ENCODE data around the gene NPDC1.
"Not testable (repeated sequence)": the region's sequence is repeated elsewhere in the genome, so short reads cannot be mapped to it uniquely, and the experiment has no call there.

Gene NPDC1

DNA sequence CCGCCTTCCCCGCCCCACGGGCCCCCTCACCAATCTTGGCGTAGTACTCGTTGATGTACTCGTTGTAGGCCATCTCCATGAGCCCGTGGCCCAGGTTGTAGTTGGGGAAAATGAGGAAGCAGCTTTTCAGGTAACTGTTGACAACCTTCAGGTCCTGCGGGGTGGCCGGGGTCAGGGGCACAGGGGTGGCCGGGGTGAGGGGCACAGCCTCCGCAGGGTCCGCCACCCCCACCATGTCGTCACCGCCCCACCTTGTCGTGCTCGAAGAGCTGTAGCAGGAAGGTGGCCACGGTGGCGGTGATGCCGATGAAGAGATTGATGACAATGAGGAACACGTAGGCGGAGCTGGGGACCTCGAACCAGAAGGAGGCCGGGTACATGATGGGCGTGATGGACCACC lies 34.8 kb downstream of the NPDC1 start:
- no peak for DNase-seq (ENCODE audit: low spot score)

DNA sequence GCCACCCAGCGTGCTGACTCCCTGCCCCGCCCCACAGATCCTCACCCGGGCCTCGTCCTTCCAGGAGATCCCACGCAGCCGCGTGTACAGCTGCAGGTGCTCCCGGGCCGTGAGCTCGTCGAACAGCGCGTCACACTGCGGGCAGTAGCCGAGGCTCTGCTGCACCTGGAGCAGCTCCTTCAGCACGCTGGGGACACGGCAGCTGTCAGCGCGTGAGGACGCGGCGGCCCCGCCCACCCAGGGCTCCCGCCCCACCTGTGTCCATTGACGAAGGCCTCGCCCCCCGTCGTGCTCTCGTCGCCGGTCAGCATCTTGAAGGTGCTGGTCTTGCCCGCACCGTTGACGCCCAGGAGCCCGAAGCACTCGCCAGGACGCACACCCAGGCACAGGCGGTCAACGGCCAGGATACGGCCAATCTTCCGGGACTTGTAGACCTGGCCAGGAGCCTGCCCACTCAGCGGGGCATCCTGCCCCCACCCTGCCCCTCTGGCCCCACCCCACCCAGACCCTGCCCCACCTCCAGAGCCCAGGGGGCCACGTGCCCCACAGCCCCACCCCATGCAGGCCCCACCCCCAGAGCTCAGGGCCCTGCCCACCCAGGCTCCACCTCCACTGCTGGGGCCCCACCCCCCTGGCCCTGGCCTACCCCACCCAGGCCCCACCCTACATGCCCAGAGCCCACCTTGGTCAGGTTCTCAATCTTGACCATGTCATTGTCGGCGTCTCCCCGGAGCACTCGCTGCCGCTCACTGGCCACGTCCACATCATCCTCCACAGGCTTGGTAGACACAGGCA lies 35.8 kb downstream of the NPDC1 start:
- no peak for DNase-seq (ENCODE audit: low spot score)

DNA sequence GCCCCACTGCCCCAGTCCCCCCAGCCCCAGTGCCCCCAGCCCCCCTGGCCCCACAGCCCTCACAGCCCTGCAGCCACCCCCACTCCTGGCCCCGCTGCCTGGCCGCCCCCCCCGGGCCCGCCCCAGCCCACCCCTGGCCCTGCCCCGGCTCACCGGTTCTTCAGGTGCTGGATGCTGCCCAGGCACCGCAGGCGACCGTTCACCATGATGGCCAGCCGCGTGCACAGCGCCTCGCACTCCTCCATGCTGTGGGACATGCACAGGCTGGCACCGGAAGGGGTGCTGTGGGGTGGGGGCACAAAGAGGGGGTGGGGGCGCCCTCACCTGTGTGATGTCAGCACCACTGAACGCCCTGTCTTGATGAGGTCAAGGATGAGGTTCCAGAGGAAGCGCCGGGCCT lies 36.8 kb downstream of the NPDC1 start:
- no peak for DNase-seq (ENCODE audit: low spot score)

DNA sequence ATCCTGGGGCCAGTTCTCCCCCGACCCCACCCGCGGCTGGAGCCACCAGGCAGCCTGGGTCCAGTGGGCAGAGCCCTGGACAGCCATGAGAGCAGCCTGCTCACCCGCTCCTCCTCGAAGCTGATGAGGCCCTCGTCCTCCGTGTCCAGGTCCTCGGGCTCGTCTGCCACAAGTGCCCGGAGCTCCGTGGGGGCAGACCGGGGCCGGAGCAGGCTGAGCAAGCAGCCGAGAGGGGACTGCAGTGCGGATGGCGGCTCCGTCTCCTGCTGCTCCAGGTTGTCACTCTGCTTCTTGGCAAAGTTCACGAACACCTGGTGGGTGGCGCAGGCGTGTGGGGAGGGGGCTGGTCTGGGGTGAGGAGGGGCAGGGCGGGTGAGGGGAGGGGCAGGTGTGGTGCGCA lies 37.7 kb downstream of the NPDC1 start:
- DNase-seq (ENCODE audit: low spot score) = no peak

DNA sequence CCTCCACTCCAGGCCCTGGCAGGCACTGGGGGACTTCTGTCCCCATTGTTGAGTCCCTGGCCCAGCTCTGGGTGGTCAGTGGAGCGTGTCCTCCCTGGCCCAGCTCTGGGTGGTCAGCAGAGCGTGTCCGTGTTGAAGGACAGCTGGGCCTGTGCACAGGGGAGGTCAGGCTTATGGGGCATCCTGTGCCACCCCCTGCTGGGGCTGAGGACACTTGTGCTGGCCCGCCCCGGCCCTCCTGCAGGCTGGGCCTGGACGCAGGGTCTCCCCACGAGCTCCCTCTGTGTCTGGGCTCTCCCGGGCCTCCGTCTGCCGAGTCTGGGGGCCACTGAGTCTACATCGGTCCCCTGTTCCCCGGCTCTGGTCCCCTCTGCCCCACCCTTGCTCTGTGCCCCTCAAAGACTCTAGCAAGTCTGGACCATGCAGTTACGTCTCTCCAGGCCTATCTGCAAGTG lies 38.1 kb downstream of the NPDC1 start:
- no peak for DNase-seq (ENCODE audit: low spot score)

DNA sequence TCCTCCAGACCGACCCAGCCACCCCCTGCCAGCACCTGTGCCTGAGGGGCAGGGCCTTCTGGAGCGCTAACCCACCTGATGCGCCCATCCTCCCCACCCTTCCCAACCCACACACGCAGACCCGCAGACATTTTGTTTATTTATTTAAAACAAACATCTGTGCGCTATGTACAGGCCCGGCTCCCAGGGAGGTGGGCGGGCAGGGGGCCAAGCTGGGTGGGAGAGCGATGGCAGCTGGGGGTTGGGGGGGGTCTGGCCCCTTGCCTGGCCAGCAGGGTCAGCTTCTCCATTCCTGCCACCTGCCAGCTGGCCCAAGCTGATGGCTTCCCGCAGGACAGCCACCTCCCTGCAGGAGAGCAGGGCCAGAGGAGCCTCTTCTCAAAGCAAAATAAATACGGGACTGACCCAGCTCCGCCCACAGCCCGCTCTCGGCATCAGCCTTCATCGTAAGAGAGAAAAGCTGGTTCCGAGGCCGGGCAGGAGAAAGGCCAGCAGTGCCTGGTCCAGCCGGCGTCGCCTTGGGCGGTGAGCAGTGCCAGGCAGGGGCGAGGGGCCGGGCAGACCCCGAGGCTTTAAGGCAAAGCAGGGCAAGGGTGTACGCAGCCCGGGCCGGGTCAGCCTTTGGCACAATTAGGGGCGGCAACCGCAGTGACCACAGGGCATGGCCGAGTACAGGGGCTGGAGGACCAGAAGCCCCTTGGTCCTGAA lies 38.7 kb downstream of the NPDC1 start:
- DNase-seq (ENCODE audit: low spot score) = no peak

DNA sequence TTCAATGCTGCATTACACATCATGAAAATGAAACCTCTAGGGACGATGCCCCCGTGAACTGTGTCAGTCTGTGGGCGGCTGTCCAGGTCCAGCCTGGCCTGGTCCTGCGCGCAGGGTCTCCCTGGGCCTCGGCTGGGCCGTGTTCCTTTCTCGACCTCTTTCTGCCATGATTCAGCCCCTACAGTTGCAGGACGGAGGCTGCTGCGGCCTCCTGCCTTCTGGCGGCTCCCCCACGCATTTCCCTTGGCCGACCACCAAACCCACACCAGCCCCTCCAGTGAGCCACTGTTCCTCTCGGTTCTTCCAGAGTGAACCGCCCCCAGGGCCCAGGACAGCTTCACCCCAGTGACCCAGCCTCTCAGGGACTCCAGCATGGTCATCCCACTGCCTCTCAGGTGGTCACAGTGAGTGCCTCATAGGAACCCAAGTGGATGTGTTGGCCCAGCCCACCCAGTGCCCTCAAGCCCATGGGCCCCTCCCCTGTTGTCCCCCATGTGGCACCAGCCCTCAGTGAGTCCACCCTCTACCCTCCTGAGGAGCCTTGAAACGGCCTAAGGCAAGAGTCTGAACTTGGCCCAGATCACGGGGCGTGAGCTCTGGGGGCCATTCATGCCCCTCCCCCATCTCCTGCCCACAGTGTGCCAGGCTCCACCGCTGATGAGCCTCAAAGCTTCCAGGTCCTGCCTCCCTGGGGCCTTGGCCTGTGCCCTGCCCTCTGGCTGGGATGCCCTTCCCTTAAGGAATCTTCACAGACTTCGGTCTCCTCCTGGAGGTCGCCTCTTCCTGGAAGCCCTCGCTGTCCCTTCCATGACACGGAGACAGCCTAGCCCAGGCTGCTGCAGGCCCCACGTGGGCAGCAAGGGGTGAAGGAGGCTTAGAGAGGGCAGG lies 39.6 kb downstream of the NPDC1 start:
- no peak for DNase-seq (ENCODE audit: low spot score)

DNA sequence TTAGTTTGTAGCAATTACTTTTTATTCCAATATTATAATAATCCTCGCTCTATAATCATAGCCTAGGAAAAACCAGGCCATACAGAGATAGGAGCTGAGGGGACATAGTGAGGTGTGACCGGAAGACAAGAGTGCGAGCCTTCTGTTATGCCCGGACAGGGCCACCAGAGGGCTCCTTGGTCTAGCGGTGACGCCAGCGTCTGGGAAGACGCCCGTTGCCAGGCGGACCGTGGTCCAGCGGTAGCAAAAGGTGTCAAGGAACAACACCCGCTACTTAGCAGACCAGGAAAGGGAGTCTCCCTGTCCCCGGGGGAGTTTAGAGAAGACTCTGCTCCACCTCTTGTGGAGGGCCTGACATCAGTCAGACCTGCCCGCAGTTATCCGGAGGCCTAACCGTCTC lies 41.7 kb downstream of the NPDC1 start:
- not testable (repeated sequence) for DNase-seq (ENCODE audit: low spot score)

DNA sequence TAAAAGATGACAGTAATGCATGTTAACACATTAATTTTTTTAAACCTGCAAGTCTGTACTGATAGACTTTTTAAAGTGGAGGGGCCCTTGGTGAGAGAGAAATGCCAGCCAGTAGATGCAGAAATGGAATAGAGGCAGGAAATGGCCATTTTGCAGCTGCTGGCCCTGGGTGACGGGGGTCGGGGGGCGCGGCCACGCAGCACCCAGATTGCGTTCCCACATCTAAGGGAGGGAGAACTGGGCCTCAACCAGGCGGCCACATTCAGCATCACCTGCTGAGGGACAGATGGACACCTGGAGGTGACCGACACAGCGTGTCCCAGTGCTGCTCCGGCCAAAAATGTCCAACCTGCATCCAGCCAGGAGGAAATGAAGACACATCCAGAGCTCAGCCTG lies 43.3 kb downstream of the NPDC1 start:
- no peak for DNase-seq (ENCODE audit: low spot score)

DNA sequence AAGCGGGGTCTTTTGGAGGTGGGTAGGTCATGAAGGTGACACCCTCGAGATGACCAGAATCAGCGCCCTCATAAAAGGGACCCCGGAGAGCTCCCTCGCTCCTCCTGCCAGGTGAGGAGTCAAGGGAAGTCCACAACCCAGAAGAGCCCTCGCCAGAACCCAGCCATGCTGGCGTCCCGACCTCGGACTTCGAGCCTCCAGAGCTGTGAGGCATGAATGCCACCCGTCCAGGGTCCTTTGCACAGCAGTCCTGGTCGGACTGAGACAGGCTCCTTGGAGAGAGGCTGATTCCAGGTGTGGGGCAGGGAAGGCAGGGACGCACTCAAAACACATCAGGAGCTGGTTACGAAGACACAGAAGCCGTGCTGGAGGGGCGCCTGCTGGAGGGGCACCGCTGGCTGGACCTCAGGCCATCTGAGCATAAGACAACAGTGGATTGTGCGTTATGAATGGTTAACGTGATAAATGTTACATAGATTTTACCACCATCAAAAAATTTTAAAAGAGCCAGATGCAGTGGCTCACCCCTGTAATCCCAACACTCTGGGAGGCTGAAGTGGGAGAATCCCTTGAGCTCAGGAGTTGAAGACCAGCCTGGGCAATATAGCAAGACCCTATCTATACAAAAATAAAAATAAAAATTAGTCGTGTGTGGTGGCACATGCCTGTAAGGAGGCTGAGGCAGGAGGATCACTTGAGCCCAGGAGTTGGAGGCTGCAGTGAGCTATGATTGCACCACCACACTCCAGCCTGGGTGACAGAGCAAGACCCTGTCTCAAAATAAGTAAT lies 43.9 kb downstream of the NPDC1 start:
- DNase-seq (ENCODE audit: low spot score) = no peak

DNA sequence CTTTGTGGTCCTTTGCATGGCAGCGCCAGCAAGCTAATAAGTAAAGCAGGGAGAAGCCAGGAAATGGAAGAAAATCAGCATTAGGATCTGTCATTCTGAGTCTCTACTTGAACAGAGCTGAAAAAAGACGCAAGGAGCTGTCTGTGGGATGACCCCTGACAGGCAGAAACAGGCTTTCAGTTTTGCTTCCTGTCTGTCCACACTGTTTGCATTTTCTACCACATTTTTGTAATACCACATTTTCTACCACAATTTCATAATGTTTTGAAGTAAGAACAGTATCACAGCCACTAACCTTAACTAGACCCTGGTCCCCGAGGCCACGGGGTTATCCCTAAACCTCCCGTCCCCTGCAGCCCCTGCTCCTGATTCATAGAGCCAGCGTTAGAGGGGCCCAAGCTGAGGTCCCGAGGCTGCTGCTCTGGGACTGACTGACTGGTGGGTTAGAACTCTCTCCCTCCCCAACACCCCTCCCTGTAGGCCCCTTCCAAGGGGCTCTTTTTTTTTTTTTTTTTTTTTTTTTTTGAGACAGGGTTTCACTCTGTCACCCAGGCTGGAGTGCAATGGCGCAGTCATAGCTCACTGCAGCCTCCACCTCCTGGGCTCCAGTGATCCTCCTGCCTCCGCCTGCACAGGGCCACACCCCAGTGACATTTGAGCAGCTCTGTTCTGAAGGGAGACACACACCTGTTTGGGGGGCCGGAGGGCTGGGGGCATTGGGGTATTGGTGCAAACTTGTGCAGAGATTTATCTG lies 45.6 kb downstream of the NPDC1 start:
- no peak for DNase-seq (ENCODE audit: low spot score)

DNA sequence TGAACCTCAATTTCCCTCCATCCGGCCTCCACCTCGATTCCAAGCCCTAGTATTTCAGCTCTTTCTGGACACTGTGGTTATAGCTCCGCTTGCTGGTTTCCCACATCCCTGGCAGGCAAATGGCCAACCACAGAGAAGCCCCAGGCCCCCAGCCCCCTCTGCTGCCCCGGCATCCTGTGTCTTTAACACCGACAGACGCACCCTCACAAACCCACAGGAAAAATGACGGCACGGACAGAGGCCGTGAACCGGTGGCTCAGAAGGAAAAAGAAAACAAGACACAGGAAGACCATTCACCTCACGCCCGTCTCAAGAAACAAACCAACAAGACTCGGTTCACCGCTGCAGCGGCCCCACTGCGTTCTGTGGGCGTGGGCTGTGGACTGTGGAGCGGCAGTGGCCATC lies 48.1 kb downstream of the NPDC1 start:
- DNase-seq (ENCODE audit: low spot score) = no peak

DNA sequence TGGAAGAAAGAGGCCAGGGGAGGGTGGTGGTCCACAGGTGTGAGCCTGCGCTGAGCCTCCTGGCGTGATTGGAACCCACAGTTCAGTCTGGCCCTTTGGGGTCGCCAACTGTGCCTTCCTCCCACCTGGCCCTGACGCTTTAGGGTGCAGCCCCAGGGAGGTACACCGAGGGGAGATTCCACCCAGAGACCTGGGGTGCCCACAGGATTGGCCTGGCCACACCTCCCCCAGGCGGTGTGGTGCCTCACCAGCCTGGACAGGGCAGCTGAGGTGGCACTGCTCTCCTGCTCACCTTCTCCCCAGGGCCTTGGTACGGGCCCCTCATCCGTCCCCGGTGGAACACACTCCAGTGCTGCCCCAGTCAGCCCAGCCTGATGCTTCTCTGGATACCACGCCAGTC lies 48.6 kb downstream of the NPDC1 start:
- DNase-seq (ENCODE audit: low spot score) = no peak

DNA sequence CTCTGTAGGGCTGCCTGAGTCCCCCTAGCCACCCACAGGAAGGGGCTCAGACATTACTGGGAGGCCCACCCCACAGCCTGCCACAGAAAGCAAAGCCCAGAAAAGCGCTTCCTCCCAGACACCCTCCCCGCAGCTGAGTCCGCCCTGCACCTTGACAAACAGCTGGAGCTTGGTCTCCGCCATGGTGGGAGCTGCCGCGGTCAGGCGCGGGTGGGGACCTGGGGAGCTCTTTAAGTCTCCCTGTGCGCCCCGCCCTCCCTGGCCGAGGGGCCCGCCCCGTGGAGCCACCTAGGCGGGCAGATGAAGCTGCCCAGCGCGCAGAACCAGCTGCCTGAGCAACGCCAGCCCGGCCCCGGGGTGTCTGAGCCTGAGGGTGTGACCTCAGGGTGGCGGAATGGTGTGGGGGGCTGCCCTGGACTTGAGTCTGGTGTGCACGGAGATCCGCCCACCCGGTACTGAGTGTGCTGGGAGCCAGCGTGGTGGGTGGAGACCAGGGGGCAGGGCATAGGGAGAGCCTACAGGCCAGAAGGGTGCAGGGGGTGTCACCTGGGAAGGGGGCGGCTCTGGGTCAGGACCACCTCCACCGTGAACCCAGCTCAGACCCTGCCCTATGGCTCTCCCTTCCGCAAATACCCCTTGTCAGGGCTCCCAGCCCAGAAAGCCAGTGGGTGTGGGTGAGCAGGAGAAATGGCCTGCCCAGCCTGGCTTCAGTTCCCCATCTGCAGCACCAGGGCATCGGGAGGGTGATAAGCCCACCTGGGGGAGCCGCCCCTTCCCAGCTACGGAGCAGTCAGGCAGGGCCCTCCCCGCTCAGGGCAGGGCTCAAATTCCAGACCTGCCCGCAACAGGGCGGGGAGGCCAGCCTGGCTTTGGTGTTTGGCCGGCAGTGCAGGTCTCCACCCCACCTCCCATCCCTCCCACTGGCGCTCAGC lies 49.4 kb downstream of the NPDC1 start, which contains the start of gene CLIC3:
Gene CLIC3 (minus strand): TSS at position 208 of the 932 bp plus-strand sequence. CDS start 25 bp downstream, at position 183.
- DNase-seq (ENCODE audit: low spot score) = peak; percentile 81

DNA sequence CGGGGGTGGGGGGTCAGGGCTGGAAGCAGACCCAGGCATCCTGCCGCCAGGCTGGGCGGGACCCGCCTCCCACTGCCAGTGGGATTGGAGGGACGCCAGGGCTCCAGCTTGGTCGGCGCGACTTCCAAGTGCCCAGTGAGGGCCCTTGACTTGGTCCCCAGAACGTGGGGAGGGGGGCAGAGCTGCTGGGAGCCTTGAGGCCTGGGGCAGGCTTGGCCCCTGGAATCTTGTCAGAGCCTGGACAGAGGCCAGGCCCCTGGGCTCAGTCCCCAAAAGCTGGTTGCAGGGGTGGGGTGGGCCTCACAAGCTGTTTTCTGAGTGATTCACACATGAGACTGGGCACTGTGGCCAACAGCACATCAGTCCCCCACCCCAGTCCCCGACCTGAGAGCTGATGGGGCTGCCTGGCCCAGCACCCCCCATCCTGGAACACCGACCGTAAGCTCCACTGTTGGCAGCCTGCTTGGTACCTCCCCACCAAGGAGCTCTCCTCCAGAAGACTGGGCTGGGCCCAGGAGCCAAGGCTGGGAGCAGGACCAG lies 50.1 kb downstream of the NPDC1 start:
- no peak for DNase-seq (ENCODE audit: low spot score)

DNA sequence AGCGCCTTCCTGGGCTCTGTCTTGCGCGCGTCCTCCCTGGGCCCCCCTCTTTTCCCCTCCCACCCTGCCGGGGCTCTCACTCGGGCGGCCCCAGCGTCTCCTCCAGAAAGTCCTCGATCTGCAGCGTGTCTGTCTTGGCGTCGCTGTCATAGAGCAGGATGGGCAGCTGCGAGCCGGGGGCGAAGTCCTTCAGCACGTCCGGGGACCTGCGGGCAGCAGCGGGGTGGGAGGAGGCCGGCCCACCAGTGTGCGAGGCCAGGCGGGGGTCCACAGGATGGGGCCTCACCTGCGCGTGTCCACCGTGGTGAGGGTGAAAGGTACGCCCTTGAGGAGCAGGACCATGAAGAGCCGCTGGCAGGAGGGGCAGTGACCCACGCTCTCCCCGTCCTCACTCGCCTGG lies 50.6 kb downstream of the NPDC1 start:
- no peak for DNase-seq (ENCODE audit: low spot score)

DNA sequence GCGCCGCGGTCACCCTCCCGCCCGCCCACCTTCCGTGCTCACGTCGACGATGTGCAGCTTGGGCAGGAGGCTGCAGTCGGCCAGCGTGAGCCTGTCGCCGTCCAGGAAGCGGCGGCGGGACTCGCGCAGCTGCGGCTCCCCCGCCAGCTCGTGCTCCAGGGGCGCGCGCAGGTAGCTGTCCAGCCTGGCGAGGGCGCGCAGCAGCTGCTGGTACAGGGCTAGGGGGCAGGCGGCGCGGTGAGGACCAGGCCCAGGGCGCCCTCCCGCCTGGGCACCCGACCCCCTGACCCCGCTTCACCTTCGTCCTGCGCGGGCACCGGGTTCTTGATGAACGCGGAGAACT lies 51.1 kb downstream of the NPDC1 start:
- DNase-seq (ENCODE audit: low spot score) = no peak

DNA sequence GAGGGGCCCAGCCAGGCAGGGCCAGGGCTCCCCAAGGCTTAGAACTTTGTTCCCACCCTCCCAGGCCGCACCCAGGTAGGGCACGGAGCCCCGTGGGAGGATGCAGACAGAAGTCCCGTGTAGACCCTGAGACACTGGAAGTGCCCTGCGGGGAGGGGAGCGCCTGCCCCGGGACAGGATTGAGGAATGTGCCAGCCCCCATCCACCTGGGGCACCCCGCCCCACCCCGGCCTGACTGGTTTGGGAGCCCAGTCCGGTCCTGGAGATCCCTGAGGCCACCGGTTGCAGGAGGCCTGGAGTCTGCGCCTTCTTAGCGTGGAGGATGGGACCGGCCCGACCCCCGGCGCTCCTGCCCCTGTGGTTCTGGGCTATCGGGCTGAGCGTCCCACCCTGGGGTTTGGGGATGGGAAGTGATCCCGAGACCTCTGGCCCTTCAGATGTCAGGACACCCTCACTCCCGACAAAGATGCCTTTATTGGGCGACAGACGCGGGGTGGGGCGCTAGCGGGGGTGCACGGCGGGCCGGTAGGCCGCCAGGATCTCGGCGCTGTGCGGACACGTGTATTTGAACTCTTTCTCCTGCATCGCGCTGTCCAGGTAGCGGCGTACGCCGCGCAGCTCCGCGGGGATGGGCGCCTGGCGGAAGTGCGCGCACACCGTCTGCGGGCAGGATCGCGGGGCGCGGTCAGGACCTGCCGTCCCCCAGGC lies 51.6 kb downstream of the NPDC1 start:
- DNase-seq (ENCODE audit: low spot score) = no peak

DNA sequence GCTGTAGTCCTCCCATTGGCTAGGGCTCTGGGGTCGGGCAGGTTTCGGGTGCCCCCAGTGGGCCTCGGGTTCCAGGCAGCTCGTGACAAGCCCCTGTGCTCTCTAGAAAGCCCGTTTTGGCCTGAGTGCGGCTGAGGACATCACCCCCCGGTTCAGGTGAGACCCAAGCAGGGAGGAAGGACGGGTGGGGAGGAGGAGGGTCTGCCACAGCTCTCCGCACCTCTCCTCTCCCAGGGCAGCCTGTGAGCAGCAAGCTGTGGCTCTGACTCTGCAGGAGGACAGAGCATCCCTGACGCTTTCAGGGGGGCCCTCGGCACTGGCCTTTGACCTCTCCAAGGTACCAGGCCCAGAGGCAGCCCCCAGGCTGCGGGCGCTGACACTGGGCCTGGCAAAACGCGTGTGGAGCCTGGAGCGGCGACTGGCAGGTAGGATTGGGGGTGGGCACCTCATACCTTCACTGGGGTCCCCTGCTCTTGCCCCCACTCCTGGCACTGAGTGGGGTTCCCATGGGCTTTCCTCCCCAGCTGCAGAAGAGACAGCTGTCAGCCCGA lies 53.1 kb downstream of the NPDC1 start:
- no peak for DNase-seq (ENCODE audit: low spot score)

Measured in SW480 (cell line).